IPS-18c (cell line): ENCODE measurements around the gene GTF2IRD1.
"Not testable (repeated sequence)": the region's sequence is repeated elsewhere in the genome, so short reads cannot be mapped to it uniquely, and the experiment has no call there.

ENCODE experiments used
- H3K4me3 ChIP-seq: 2 replicates; pipeline ENCODE4 v1.7.0; 2013; ENCODE audit warnings: low read depth, mild to moderate bottlenecking, low read length, moderate library complexity; ENCODE audit not compliant: insufficient read depth
- H3K9me3 ChIP-seq: one replicate; pipeline ENCODE4 v1.6.1; 2013; ENCODE audit warnings: mild to moderate bottlenecking, low read length, moderate library complexity; ENCODE audit not compliant: control insufficient read depth, insufficient read depth

Gene GTF2IRD1

DNA sequence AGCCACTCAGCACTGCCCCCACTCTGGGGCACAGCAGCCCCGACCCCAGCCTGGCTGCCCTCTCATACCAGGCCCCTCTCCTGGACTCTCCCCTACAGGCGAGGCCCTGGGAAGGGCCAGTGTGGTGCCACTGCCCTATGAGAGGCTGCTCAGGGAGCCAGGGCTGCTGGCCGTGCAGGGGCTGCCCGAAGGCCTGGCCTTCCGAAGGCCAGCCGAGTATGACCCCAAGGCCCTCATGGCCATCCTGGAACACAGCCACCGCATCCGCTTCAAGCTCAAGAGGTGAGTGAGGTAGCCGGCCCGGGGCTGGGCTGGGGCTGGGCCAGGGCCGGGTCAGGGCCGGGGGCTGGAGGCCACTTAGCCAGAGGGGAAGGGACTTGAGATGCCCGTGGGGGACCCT lies 64.3 kb downstream of the GTF2IRD1 start:
- Histone ChIP-seq H3K9me3 (no peaks in the 10 kb centered on the region), H3K4me3 (no peak overlapping the region)

DNA sequence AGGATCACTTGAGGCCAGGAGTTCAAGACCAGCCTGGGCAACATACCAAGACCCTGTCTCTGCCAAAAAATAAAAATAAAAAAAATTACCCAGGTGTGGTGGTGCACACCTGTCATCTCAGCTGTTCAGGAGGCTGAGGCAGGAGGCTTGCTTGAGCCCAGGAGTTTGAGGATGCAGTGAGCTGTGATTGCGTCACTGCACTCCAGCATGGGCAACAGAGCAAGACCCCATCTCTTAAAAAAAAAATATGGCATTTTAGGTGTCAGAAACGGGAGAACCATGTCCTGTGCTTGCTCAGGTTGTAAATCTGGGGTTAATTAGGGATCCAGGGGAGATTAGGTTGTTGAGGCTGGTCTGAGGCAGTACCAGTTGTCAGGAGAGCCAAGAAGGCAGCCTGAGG lies 64.9 kb downstream of the GTF2IRD1 start:
- H3K4me3 ChIP-seq: no peak overlapping the region
- H3K9me3 ChIP-seq: no peaks in the 10 kb centered on the region

DNA sequence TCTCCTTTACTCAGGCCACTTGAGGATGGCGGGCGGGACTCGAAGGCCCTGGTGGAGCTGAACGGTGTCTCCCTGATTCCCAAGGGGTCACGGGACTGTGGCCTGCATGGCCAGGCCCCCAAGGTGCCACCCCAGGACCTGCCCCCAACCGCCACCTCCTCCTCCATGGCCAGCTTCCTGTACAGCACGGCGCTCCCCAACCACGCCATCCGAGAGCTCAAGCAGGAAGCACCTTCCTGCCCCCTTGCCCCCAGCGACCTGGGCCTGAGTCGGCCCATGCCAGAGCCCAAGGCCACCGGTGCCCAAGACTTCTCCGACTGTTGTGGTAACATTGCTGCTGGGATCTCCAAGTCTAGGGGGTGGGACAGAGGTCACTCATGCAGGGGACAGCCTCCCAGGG lies 65.7 kb downstream of the GTF2IRD1 start:
- H3K4me3 ChIP-seq: no peak overlapping the region
- H3K9me3 ChIP-seq: no peaks in the 10 kb centered on the region

DNA sequence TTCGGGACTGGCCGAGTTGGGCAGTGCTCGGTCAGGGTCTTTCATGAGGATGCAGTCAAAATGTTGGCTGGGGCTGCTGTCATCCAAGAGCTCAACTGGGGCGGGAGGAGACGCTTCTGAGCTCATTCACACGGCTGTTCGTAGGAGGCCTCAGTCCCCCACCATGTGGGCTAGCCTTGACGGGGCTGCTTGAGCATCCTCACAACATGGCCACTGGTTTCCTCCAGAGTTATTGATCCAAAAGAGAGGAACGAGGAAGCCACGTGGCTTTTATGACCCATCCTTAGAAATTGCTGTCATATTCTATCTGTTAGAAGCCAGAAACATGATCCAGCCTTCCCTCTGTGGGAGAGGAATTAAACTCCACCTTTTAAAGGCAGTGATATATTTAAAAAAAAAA lies 68.1 kb downstream of the GTF2IRD1 start:
- no peak overlapping the region for H3K4me3 ChIP-seq
- H3K9me3 ChIP-seq: no peaks in the 10 kb centered on the region

DNA sequence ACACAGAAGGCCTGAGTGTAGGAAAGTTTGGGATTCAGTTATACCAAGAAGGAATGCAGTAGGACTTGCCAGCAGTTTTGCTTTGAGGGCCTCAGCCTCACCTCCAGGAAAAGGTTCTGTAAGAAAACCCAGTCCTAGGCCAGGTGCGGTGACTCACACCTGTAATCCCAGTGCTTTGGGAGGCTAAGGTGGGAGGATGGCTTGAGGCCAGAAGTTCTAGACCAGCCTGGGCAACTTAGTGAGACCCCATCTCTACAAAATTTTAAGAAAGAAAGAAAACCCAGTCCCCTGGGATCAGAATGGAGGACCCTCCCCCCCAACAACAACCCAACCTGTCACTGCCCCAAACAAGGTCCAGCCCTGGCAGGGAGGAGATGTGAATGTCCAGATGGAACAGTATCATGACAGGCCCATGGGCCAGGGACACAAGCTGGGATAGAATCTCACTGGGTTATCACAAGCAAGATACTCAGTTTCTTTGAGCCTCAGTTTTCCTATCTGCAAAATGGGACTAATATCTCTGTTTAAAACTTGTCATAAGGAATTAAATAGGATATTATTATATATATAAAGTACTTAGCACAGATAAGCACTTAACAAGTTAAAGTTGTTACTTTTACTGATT lies 68.7 kb downstream of the GTF2IRD1 start:
- H3K4me3 ChIP-seq: no peak overlapping the region
- no peaks in the 10 kb centered on the region for H3K9me3 ChIP-seq

DNA sequence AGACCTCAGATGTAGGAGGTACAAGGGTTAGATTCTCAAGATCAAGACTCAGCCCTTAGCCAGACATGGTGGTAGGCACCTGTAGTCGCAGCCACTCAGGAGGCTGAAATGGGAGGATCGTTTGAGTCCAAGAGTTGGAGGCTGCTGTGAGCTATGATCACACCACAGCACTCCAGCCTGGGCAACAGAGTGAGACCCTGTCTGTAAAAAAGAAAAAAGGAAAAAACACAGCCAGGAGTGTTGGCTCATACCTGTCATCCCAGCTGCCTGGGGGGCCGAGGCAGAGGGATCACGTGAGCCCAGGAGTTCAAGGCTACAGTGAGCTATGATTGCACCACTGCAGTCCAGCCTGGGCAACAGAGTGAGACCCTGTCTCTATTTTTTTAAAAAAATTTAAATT lies 69.3 kb downstream of the GTF2IRD1 start:
- no peaks in the 10 kb centered on the region for H3K9me3 ChIP-seq
- no peak overlapping the region for H3K4me3 ChIP-seq

DNA sequence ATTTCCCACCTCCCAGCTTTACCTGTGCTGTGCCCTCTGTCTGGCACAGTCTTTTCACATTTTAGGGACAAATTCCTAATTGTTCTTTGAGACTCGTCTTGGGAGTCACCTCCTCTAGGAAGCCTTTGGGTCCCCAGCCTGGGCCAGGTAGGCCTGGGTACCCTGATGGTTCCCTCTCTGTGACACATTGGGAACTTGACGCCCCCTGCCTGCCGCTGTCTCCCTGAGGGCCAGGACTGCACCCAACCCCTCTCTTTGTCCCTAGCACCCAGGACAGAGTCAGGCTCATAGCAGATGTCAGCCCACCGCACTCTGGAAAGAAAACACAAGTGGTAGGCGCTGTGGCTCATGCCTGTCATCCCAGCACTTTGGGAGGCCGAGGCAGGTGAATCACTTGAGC lies 71.4 kb downstream of the GTF2IRD1 start:
- Histone ChIP-seq H3K9me3 (no peaks in the 10 kb centered on the region), H3K4me3 (no peak overlapping the region)

DNA sequence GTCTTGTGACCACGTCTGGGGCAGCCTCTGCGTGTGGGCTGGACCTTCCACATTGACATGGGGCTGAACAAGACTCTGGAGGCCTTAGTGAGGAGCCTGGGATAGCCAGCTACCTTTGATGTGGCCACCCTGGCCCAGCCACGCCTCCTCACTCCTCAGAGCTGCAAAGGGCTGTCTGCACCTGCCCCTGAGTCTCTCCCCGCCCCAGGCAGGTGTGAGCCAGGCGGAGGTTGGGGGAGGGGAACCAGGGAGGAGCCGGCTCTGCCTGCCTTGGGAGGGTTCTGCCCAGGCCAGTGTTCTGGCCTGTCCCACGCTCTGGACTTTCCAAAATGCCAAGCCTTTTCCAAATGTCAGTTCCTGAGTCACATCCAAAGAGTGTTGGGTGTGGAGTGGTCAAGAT lies 72.2 kb downstream of the GTF2IRD1 start:
- no peaks in the 10 kb centered on the region for H3K9me3 ChIP-seq
- no peak overlapping the region for H3K4me3 ChIP-seq

DNA sequence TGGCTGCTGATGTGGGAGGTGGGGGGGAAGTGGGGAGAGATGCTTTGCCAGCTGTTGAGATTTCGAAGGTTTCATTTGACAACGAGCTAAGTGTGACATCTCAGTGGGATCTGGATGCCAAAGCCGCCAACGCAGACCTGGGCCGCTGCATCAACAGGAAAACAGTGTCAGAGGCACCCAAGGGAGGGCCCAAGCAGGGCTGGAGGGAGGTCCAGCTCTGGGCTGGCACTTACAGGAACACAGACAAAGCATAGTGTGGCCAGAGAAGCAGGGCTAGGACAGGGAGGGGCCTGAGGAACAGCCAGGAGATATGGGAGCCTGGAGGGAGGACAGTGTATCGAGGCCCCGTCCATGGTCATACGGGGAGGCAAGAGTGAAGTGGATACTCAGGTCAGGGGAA lies 73.1 kb downstream of the GTF2IRD1 start:
- Histone ChIP-seq H3K9me3 (no peaks in the 10 kb centered on the region), H3K4me3 (no peak overlapping the region)

DNA sequence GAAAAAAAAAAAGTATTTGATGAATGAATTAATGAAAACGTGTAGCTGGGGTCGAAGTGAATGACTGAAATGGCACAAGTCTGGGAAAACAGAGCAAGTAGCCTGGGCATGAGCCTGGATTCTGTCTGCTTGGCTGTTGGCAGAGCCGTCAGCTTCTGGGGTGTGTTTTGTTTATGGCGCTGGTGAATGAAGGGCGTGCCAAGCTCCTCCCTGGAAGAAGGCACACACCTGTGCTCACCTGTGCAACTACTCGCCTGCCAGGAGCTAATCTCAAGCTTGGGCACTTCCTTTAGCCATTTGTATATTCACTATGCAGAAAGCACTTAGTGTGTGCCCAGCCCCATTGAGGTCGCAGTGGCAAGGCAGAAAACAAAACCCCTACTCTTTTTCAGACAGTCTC lies 74.1 kb downstream of the GTF2IRD1 start:
- H3K9me3 ChIP-seq: no peaks in the 10 kb centered on the region
- H3K4me3 ChIP-seq: no peak overlapping the region

DNA sequence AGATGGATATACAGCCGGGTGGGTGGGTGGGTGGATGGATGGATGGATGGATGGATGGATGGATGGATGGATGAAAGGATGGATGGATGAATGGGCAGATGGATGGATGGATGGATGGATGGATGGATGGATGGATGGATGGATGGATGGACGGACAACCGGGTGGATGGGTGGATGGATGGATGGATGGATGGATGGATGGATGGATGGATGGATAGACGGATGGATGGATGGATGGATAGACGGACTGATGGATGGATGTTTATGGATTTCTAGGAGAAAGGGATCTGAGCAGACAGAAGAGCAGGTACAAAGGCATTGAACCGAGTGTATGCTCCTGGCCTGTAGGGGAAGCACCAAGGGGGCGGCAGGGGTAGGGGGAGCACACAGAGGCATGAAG lies 75.1 kb downstream of the GTF2IRD1 start:
- not testable (repeated sequence) for H3K9me3 ChIP-seq

DNA sequence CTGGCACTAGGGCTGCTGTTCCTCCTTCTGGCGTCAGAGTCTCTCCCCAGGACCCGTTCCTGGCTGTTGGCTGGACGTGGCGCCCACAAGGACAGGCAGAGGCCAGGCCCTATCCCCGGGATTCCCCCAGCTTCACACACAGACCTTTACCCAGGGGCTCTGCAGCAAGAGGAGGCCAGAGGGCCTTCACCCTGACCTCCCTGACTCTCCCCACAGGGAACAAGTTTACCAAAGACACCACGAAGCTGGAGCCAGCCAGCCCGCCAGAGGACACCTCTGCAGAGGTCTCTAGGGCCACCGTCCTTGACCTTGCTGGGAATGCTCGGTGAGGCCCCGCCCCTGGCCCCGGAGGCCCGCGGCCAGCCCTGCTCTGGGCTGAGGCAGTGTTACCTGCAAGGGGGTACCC lies 82.2 kb downstream of the GTF2IRD1 start:
- Histone ChIP-seq H3K4me3 (no peak overlapping the region), H3K9me3 (no peaks in the 10 kb centered on the region)

More for the DNA sequence above, 75.1 kb downstream of the GTF2IRD1 start:
- not testable (repeated sequence) for H3K4me3 ChIP-seq

DNA sequence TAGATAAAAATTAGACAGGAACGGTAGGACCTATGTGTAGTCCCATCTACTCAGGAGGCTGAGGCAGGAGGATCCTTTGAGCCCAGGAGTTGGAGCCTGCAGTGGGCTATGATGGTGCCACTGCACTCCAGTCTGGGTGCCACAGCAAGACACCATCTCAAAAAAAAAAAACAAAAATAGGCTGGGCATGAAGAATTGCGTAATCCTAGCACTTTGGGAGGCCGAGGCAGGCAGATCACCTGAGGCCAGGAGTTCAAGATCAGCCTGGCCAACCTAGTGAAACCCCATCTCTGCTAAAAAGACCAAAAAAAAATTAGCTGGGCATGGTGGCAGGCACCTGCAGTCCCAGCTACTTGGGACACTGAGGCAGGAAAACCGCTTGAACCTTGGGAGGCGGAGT lies 88.2 kb downstream of the GTF2IRD1 start:
- not testable (repeated sequence) for H3K9me3 ChIP-seq, H3K4me3 ChIP-seq

DNA sequence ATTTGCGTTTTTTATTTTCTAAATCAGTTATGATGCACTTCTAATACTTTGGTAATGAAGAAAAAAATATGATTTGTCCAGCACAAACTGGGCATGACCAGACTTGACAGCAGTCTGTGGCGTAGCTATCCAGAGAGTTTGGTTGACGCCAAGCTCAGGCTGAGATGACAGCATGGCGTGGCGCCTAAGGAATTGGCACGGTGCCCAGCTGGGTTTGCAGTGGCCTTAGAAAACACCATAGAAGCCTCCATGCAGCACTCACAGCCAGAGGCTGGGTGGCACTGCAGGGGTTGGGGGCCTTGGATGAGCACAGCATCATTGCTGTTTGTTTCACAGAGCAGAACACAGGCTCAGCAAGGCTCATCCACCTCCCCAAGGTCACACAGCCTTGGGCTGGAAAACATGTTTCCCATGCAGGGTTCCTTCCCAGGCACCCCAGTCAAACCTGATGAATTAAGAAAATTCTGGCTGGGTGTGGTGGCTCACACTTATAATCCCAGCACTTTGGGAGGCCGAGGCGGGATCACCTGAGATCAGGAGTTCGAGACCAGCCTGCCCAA lies 88.9 kb downstream of the GTF2IRD1 start:
- H3K9me3 ChIP-seq: peaks cover 2% of the 10 kb centered on the region
- H3K4me3 ChIP-seq: no peak overlapping the region

DNA sequence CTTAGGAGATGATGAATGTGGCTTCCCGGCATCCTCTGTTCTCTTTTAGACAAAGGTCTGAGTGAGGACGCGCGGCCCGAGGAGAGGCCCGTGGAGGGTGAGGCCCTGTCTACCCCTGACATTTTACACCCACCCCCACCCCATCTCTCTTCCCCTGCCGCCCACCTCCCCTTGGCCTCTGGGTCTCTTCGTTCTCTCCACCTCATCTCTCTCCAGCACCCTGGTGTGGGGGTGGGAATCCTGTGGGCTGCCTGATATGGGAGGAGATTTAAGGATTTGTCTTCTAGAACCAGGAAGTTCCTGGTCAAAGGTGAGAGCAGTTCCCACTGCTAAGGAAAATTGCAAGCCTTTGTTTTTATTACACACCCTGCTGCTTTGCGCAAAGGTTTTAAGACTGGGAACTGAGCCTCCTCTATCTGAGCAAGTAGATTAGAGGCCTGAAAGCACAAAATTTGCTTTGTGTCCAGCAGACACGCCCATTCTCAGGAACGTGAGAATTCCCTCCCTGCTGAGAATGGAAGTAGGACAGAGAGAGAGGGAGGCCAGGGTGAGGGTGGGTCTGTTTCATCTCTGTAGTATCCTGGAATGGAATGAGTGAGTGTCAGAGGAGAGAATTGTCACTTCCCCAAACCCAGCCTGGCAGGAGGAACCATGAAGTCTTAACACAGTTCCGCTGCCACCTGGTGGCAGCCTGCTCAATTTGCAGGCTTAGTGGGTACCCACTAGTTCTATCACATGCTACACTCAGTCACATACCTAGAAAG lies 91.2 kb downstream of the GTF2IRD1 start:
- Histone ChIP-seq H3K9me3 (peaks cover 2% of the 10 kb centered on the region), H3K4me3 (no peak overlapping the region)

DNA sequence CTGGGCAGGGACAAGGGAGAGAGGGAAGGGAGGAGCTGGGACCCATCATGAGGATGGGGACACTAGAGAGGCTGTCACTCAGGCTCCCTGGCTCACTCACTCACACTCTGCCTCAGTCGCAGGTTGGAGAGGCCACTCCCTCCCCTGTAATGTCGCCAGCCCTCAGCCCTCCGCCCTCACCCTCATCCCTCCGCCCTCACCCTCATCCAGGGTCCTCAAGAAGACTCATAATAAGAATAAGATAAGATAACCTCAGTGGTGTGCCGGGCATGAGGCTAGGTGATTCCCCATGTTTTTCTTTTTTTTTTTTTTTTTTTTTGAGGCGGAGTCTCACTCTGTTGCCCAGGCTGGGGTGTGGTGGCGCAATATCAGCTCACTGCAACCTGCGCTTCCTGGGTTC lies 92.2 kb downstream of the GTF2IRD1 start:
- no peak overlapping the region for H3K4me3 ChIP-seq
- peaks cover 2% of the 10 kb centered on the region for H3K9me3 ChIP-seq

DNA sequence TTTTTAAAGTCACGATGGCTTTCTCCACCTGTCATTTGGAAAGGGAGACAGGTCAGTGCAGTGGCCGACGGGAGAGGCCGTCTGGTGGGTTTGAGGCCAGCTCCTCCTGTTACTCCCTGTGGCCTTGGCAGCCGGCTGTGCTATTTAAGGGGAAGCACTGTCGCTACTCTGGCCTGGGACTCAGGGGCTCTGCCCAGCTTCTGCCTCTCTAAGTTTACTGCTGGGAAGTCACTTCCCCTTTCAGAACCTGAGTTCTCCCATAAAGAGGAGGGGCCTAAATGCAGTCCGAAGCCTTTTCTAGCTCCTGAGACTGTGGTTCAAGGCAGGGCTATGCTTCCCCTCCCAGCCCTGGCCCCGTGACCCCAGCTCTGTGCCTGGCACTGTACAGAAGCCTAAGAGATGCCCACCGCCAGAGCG lies 99.9 kb downstream of the GTF2IRD1 start:
- H3K4me3 ChIP-seq, H3K9me3 ChIP-seq: not testable (repeated sequence)

DNA sequence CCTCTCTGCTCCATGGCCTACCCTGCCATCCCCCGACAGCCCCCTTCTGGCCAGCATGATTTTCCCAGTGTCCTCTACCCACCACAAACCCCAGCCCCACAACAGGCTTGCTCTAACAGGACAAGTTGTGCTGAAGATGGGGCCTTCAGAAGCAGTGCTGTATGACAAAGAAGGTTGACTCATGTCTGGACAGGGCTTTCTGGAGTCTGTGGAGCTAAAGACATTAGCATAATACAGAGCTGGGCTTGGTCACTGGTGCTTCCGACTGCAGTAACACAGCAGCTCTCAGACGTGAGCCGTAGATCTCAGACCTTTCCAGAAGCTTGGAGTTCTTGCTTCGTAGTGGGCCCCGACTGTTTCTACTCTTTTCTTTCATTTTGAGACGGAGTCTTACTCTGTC lies 100.5 kb downstream of the GTF2IRD1 start:
- no peak overlapping the region for H3K4me3 ChIP-seq
- H3K9me3 ChIP-seq: no peaks in the 10 kb centered on the region
